GM11168 (cell line): ENCODE measurements around the gene DTX1.

Experiments used
- in situ Hi-C: fragments of 300-500 bp; cut with MboI; formaldehyde crosslinking; loops from one replicate; pipeline ENCODE4 v1.12.0; 2022; ENCODE audit warnings: low sequenced_read_pairs; ENCODE audit not compliant: unreplicated experiment

Gene DTX1

GRCh38 chr12:113092607-113093408 is 36.3 kb downstream of the DTX1 start:
- in situ Hi-C loops = no loop called here

GRCh38 chr12:113093409-113094101 is 37.0 kb downstream of the DTX1 start:
- in situ Hi-C loops = no loop called here

- in situ Hi-C loops = loop anchor here (5.0 kb wide), 1 partner anchor 37 kb away; the partner anchor contains the start of gene DTX1
Observed at GRCh38 chr12:113094738-113095137, 38.2 kb downstream of the DTX1 start.

- in situ Hi-C loops = loop anchor here (5.0 kb wide), 1 partner anchor 38 kb away; the partner anchor contains the start of gene DTX1
Observed at GRCh38 chr12:113095405-113095804, 38.9 kb downstream of the DTX1 start.

GRCh38 chr12:113096675-113097461 is 40.3 kb downstream of the DTX1 start:
- in situ Hi-C loops = loop anchor here (5.0 kb wide), 1 partner anchor 40 kb away; the partner anchor contains the start of gene DTX1

GRCh38 chr12:113097716-113098440 is 41.3 kb downstream of the DTX1 start:
- in situ Hi-C loops = loop anchor here (5.0 kb wide), 1 partner anchor 41 kb away; the partner anchor contains the start of gene DTX1

- in situ Hi-C loops = loop anchor here (5.0 kb wide), 1 partner anchor 41 kb away; the partner anchor contains the start of gene DTX1
Observed at GRCh38 chr12:113098441-113099028, 42.0 kb downstream of the DTX1 start.

- in situ Hi-C loops = loop anchor here (5.0 kb wide), 1 partner anchor 42 kb away; the partner anchor contains the start of gene DTX1
Observed at GRCh38 chr12:113099364-113099763, 42.8 kb downstream of the DTX1 start.

GRCh38 chr12:113099764-113100163 is 43.2 kb downstream of the DTX1 start:
- in situ Hi-C loops = loop anchor here (5.0 kb wide), 1 partner anchor 42 kb away; the partner anchor contains the start of gene DTX1

- in situ Hi-C loops = no loop called here
Observed at GRCh38 chr12:113101751-113102150, 45.2 kb downstream of the DTX1 start.

GRCh38 chr12:113102811-113103210 is 46.3 kb downstream of the DTX1 start:
- in situ Hi-C loops = no loop called here

- in situ Hi-C loops = no loop called here
Observed at GRCh38 chr12:113103756-113104450, 47.4 kb downstream of the DTX1 start.

GRCh38 chr12:113104953-113105510 is 48.5 kb downstream of the DTX1 start:
- in situ Hi-C loops = no loop called here

- in situ Hi-C loops = no loop called here
Observed at GRCh38 chr12:113105606-113106271, 49.2 kb downstream of the DTX1 start.

- in situ Hi-C loops = no loop called here
Observed at GRCh38 chr12:113106361-113106760, 49.8 kb downstream of the DTX1 start.

GRCh38 chr12:113108308-113108707 is 51.8 kb downstream of the DTX1 start:
- in situ Hi-C loops = no loop called here

GRCh38 chr12:113109360-113109759 is 52.8 kb downstream of the DTX1 start:
- in situ Hi-C loops = no loop called here
